GM20000 (cell line): ENCODE results near the gene TNFAIP6.
"Not testable (repeated sequence)": the region's sequence is repeated elsewhere in the genome, so short reads cannot be mapped to it uniquely, and the experiment has no call there.

ENCODE experiments used
- DNase-seq: peaks from one replicate; pipeline ENCODE4 v3.0.0; 2012; ENCODE audit warnings: low spot score
- TF ChIP-seq, protein P1 (sequence below): IDR thresholded peaks from 2 replicates; pipeline ENCODE4 v1.5.1; 2012; ENCODE audit warnings: mild to moderate bottlenecking, control low read depth; ENCODE audit errors: extremely low read depth, missing control alignments

The TNFAIP6 gene

GRCh38 chr2:151334082-151334815 is 23.1 kb upstream of the TNFAIP6 start:
- DNase-seq, result no peak
- TF ChIP-seq, protein P1, sequence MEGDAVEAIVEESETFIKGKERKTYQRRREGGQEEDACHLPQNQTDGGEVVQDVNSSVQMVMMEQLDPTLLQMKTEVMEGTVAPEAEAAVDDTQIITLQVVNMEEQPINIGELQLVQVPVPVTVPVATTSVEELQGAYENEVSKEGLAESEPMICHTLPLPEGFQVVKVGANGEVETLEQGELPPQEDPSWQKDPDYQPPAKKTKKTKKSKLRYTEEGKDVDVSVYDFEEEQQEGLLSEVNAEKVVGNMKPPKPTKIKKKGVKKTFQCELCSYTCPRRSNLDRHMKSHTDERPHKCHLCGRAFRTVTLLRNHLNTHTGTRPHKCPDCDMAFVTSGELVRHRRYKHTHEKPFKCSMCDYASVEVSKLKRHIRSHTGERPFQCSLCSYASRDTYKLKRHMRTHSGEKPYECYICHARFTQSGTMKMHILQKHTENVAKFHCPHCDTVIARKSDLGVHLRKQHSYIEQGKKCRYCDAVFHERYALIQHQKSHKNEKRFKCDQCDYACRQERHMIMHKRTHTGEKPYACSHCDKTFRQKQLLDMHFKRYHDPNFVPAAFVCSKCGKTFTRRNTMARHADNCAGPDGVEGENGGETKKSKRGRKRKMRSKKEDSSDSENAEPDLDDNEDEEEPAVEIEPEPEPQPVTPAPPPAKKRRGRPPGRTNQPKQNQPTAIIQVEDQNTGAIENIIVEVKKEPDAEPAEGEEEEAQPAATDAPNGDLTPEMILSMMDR, result no peak

DNA sequence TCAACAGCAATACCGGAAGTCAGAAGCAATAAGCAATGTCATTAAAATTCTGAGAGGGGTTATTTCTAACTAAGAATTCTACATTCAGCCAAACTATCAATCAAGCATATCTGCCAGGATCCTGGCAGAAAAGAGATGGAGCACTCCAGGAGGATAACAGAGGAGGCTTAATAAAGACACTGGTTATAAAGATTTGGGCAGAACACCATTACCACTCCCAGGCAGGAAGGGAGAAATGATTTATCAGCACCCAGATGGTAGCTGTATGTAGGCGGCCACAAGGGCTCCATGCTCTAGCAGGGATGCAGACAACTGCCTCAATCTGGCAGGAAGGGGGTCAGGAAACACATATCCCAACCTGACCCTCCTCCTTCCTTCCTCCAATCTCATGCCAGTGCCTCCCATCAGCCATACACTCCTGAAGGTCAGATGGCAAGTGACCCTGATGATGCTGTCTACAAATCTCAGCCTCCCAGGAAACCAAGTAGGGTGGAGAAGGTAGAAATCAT is 20.5 kb upstream of the TNFAIP6 start:
- TF ChIP-seq, protein P1, result no peak
- no peak for DNase-seq

DNA sequence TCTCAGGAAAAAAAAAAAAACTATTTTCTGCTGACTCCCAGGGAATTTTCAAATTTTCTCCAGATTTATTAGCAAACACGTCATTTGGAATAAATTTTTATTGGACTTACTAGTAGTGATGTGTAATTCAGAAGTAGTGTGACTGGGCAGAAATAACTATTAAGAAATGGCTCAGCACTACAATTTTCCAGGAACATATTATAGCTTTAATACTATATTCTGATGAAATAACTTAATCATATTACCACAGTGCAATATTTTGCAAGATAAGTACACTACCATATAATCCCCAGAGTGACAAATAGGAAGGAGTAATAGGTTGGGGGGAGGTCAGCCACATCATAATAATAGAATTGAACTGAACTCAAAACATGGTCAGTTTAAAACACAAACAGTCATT is 19.7 kb upstream of the TNFAIP6 start:
- no peak for DNase-seq
- TF ChIP-seq, protein P1, result no peak

- no peak for DNase-seq
- TF ChIP-seq, protein P1, result no peak
Measured at GRCh38 chr2:151338115-151338514, 19.3 kb upstream of the TNFAIP6 start.

DNA sequence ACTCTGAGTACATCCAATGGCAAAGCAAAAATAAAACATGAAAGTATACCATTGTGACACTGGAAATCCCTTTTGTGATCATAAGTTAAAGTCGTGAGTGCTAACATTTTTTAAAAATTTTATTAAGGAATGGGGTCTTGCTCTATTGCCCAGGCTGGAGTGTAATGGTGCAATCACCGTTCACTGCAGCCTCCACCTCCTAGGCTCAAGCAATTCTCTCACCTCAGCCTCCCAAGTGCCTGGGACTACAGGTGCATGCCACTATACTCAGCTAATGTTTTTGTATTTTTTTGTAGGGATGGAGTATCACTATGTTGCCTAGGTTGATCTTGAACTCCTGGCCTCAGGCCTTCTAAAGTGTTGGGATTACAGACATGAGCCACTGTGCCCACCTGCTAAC is 14.3 kb upstream of the TNFAIP6 start:
- no peak for DNase-seq
- TF ChIP-seq, protein P1, result no peak

DNA sequence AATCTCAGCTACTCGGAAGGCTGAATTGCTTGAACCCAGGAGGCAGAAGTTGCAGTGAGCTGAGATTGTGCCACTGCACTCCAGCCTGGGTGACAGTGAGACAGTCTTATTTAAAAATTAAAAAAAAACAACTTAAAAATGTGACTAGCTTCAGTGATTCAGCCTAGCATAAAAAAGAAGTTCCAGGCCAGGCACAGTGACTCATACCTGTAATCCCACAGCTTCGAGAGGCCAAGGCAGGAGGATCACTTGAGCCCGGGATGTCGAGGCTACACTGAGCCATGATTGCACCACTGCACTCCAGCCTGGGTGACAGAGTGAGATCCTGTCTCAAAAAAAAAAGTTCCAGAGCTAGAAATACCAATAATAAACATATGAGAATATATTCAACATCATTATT is 13.2 kb upstream of the TNFAIP6 start:
- DNase-seq, result not testable (repeated sequence)

GRCh38 chr2:151344906-151345305 is 12.5 kb upstream of the TNFAIP6 start:
- DNase-seq, result no peak

More at GRCh38 chr2:151344906-151345305, 12.5 kb upstream of the TNFAIP6 start:
- TF ChIP-seq, protein P1, result no peak
